HG03060 (cell line): Measurements from ENCODE around the gene LLCFC1.
"Not testable (repeated sequence)": the region's sequence is repeated elsewhere in the genome, so short reads cannot be mapped to it uniquely, and the experiment has no call there.

Experiments
- ATAC-seq: cut with Tn5 transposase; IDR thresholded peaks from one replicate; pipeline ENCODE4 v1.9.1; 2021; ENCODE audit warnings: low read depth, moderate number of reproducible peaks; ENCODE audit not compliant: unreplicated experiment

LLCFC1 gene

DNA sequence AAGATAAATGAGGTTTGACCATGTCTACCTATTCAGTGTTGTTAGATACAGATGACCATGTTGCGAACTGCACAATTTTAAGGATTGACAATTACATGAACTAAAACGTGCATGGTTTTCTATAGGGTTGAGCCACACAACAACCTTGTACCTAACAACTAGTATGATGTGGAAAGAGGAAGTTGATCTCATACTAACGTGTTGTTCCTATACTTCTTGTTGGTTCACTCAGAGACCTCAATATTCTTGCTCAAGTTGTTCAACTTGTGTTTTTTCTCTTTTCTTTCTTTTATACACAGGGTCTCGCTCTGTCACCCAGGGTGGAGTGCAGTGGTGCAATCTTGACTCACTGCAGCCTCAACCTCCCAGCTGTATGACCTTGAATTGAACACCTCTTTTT is 28.9 kb downstream of the LLCFC1 start:
- no peak for ATAC-seq

DNA sequence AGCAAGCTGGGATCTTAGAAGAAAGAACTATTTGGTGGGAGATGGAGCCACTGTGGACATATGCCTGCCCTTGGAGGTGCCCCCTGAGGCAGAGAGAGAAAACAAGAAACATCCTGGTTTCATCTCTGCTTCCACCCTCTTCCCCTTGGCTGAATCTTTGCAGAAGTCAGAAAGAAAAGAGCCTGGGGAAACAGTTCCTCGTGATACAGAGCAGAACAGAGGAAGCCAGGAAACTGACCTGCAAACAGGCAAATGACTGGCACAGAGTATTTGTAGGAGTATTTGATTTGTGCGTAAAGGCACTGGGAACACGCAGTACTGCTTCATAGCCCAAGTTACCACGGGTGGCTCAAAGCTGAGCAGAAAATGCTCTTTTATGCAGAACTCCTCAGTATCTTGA is 29.9 kb downstream of the LLCFC1 start:
- ATAC-seq, result no peak

DNA sequence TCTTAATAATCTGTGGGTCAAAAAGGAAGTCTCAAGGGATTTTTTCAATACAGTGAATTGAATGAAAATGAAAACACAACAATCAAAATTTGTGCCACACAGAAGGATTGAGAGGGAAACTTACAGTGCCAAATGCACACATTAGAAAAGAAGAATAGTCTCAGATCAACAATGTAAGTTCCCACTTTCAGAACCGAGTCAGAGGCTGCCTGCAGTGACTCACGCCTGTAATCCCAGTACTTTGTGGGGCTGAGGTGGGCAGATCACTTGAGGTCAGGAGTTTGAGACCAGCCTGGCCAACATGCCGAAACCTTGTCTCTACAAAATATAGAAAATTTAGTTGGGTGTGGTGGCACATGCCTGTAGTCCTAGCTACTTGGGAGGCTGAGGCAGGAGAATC is 35.3 kb downstream of the LLCFC1 start:
- ATAC-seq, result no peak

DNA sequence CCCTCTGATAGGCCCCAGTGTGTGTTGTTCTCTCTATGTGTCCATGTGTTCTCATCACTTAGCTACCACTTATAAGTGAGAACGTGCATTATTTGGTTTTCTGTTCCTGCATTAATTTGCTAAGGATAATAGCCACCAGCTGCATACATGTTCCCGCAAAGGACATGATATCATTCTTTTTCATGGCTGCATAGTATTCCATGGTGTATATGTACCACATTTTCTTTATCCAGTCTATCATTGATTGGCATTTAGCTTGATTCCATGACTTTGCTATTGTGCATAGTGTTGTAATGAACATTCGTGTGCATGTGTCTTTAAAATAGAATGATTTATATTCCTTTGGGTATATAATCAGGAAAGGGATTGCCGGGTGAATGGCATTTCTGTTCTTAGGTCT is 39.1 kb downstream of the LLCFC1 start:
- not testable (repeated sequence) for ATAC-seq

GRCh38 chr7:142983825-142984224 is 44.5 kb downstream of the LLCFC1 start:
- ATAC-seq, result no peak

DNA sequence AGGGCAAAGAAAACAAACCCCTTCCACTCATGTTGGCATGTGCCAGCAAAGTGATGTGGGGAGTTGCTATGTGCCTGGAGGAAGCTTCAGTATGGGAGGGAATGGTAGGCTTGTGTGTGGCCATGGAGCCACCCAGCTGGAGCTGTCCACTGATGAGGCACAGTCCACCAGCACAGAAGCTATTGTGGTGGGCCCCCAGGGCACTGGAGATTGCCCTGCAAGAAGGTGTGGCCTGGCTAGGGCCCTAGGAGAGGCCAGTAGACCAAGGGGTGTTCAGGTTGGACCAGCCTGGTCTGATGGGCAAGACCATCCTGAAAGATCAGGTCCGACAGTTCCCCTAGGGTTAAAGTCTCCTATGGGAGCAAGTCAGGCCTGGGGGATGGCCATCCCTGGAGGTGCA is 45.0 kb downstream of the LLCFC1 start:
- no peak for ATAC-seq
